Lower leg skin (tissue), 4 donors: ENCODE results near the gene NWD2. TPM values are rescaled to one million over a fixed set of nuclear protein-coding genes. Genes with fewer than 3 reads are reported as not detected.

ENCODE experiments used
- DNase-seq, 2 donors: peaks; one replicate each; pipeline ENCODE4 v3.0.0-alpha.2; 2019; ENCODE audit warnings: low spot score in 2 of 2
- H3K4me3 ChIP-seq: fragments of 200-600 bp; sonication (generic); 2 replicates; pipeline ENCODE4 v1.5.1; 2017; ENCODE audit warnings: mild to moderate bottlenecking, low read depth; ENCODE audit not compliant: poor library complexity, severe bottlenecking
- CTCF ChIP-seq, 3 donors: fragments of 450-650 bp; IDR thresholded peaks; one replicate each; pipeline ENCODE4 v1.5.1; 2016; ENCODE audit warnings: antibody characterized with exemption in 3 of 3, mild to moderate bottlenecking in 3 of 3, moderate library complexity in 2 of 3
- POLR2A ChIP-seq, 2 donors: fragments of 450-650 bp; IDR thresholded peaks; one replicate each; pipeline ENCODE4 v1.6.1; 2016 to 2017; ENCODE audit warnings: antibody characterized with exemption in 2 of 2, mild to moderate bottlenecking in 1 of 2, moderate library complexity in 1 of 2
- WGBS, 2 donors: methylation state at CpG; one replicate each; pipeline ENCODE4 v1.1.5; 2018; 5-methylcytosine and 5-hydroxymethylcytosine counted together
- intact Hi-C: fragments of 100-400 bp; cut with DNase I; formaldehyde crosslinking; loops from one replicate; pipeline ENCODE4 v1.15.0; 2023; ENCODE audit warnings: low total_unique reads
- total RNA-seq, 4 donors: library from RNA; depleted of rRNA; stranded (reverse); fragments of >200 nt; gene quantifications; one replicate each; pipeline ENCODE4 v1.1.0, GENCODE V29; 2016

NWD2 gene
- total RNA-seq, 4 donors from 2014 or later = 0.72 to 2.8 (median 0.97) TPM

DNA sequence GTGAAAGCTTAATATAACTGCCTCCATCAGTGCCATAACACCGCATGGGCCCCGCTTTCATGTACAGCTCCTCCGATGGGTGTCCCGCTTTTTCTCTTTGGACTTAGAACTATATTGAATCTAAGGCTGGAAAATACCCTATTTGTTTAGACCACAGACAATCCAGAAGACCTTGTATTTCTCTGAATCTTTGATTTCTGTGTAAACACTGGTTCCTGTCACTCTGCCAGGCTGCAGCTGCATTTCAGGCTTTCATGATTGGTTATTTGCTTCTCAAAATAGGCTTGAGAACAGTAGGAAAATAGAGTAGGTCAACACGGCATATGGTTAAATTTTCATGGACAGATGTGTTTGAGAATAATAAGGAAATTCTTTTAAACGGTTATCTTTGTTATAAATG, 80.0 kb downstream of the NWD2 start:
- TF ChIP-seq CTCF (IDR thresholded peaks at IDR 0.05) (no peak), POLR2A (IDR thresholded peaks at IDR 0.05) (no peak)
- WGBS, 2 donors = 62 to 65% methylated on average over 6 of the region's 6 CpGs
- no peak overlapping the region for H3K4me3 ChIP-seq
- intact Hi-C loops = no loop called here
- no peak for DNase-seq

- DNase-seq = no peak
- intact Hi-C loops = no loop called here
- TF ChIP-seq POLR2A (IDR thresholded peaks at IDR 0.05) (no peak), CTCF (IDR thresholded peaks at IDR 0.05) (no peak)
- H3K4me3 ChIP-seq = no peak overlapping the region
- WGBS, 2 donors = 58 to 74% methylated on average over 1 of the region's 1 CpG
Measured at GRCh38 chr4:37326852-37327251, 82.3 kb downstream of the NWD2 start.

DNA sequence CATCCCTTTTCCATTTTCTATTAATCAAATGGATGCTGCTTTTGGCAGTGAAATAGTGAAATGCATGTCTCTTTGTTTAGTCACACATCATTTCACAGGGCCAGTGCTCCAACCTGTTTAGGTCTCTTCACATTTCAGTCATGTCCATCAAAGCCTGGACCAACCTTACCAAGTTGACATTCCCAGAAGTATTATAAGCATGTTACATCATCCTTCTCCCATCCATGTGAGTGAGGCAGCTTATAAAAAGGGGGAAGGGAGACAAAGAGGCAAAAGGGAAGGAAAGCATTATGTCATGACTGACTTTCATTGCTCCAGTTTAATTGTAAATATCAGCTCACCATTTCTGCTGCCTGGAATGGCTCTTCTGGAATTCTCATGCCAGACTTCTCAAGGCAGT, 94.4 kb downstream of the NWD2 start:
- TF ChIP-seq POLR2A (IDR thresholded peaks at IDR 0.05) = no peak
- no peak for TF ChIP-seq CTCF (IDR thresholded peaks at IDR 0.05)
- intact Hi-C loops = no loop called here
- H3K4me3 ChIP-seq = no peak overlapping the region
- DNase-seq = no peak

DNA sequence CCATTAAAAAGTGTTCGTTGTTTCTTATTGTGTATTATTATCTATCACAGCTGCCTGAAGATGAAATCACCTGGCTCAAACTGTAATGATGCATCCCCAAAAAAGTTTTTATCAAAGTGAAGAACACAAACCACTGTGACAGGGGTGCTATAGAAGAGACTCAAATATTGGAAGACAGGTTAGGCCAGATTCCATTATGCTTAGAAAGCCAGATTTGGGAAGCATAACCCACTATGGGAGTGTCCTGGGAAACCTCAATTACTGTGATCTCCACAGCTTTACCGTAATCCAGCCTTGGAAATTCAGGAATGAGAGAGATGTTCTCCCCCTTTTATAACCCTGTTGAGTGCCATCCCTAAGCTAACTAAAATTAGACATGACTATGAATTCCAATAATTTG, 114.2 kb downstream of the NWD2 start:
- WGBS, 2 donors = 40 to 46% methylated on average over 2 of the region's 2 CpGs
- H3K4me3 ChIP-seq = no peak overlapping the region
- intact Hi-C loops = no loop called here
- DNase-seq = no peak
- TF ChIP-seq POLR2A (IDR thresholded peaks at IDR 0.05) (no peak), CTCF (IDR thresholded peaks at IDR 0.05) (no peak)

- TF ChIP-seq POLR2A (IDR thresholded peaks at IDR 0.05) (no peak), CTCF (IDR thresholded peaks at IDR 0.05) (no peak)
- no peak overlapping the region for H3K4me3 ChIP-seq
- WGBS, 2 donors = 18 to 23% methylated on average over 4 of the region's 4 CpGs
- intact Hi-C loops = no loop called here
- DNase-seq = no peak
Measured at GRCh38 chr4:37359261-37359660, 114.7 kb downstream of the NWD2 start.

DNA sequence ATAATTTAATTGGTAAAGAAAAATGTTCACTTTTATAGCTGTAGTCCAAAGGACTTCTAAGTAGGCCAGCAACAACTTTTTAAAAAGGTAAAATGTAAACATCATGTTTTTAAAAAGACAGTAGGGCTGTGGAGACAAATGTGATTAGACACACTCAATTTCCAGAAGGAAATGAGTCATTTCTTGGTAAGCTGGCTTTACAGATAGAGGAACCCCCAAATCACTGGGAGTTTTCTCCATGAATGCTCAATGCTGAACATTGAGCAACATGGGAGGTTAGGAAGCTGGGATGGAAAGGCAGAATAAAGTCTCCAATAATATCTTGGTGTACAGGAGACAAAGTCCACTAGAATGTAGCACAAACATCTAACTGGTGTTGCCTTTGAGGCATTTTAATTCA, 121.3 kb downstream of the NWD2 start:
- no peak for DNase-seq
- TF ChIP-seq CTCF (IDR thresholded peaks at IDR 0.05) (no peak), POLR2A (IDR thresholded peaks at IDR 0.05) (no peak)
- intact Hi-C loops = no loop called here
- no peak overlapping the region for H3K4me3 ChIP-seq
